GM12878 (cell line): ENCODE measurements around the gene CETP. TPM values are rescaled to one million over a fixed set of nuclear protein-coding genes. Genes with fewer than 3 reads are reported as not detected.

Experiments
- ATAC-seq: fragments of 200-7000 bp; cut with Tn5 transposase; 3 replicates; pipeline ENCODE4 v1.9.1; 2020; ENCODE audit warnings: mild to moderate bottlenecking, moderate library complexity
- BruUV-seq: library from RNA; stranded (reverse); fragments of 400-500 nt; replicated peaks from 2 replicates; lab custom pipeline; 2021; lab: Mats Ljungman, UMichigan
- CTCF ChIA-PET: fragments of 300-600 bp; sonication (Branson Sonifier 250); formaldehyde crosslinking; extraction: SDS; loops from one replicate; lab custom pipeline; 2021; ENCODE audit warnings: inconsistent platforms; lab: Yijun Ruan, JAX
- POLR2A ChIA-PET: fragments of 350-600 bp; formaldehyde crosslinking; extraction: SDS; loops from one replicate; lab custom pipeline; 2021; ENCODE audit warnings: inconsistent platforms; lab: Charles Lee
- RAD21 ChIA-PET: fragments of 300-600 bp; sonication (Branson Sonifier 250); formaldehyde crosslinking; loops from one replicate; lab custom pipeline; 2023; ENCODE audit warnings: antibody characterized with exemption; ENCODE audit not compliant: unreplicated experiment; lab: Charles Lee
- SMC1A ChIA-PET: fragments of 300-600 bp; sonication (Branson Sonifier 250); formaldehyde crosslinking; loops from one replicate; lab custom pipeline; 2023; ENCODE audit not compliant: unreplicated experiment, uncharacterized antibody; lab: Charles Lee
- DNase-seq: peaks from one replicate; pipeline ENCODE4 v3.0.0-alpha.2; 2011; ENCODE audit warnings: low read depth, low spot score
- FAIRE-seq: peaks from 3 replicates; lab custom pipeline; 2011; peaks lifted over from hg19 to GRCh38; lab: Jason Lieb, UNC
- H2AFZ ChIP-seq: 2 replicates; pipeline ENCODE4 v1.6.0; 2011; ENCODE audit warnings: low read depth, low read length, control low read depth; ENCODE audit not compliant: control insufficient read depth
- H3K27ac ChIP-seq: 2 replicates; pipeline ENCODE4 v1.5.1; 2011; ENCODE audit warnings: control low read depth; ENCODE audit not compliant: control insufficient read depth, insufficient read depth
- H3K27me3 ChIP-seq, 2 experiments: replicated peaks in 1 of 2; 2 replicates each; pipeline versions ENCODE4 v1.6.0 to v1.6.1; 2011; ENCODE audit warnings: low read length in 1 of 2; ENCODE audit not compliant: control insufficient read depth in 2 of 2, insufficient read depth in 2 of 2
- H3K36me3 ChIP-seq, 2 experiments: 2 replicates each; pipeline ENCODE4 v1.5.1; 2011; ENCODE audit warnings: low read length in 1 of 2; ENCODE audit not compliant: control insufficient read depth in 2 of 2, insufficient read depth in 2 of 2
- H3K4me1 ChIP-seq: 2 replicates; pipeline ENCODE4 v1.6.1; 2011; ENCODE audit warnings: mild to moderate bottlenecking, low read length, moderate library complexity, mixed read lengths; ENCODE audit not compliant: control insufficient read depth, insufficient read depth
- H3K4me2 ChIP-seq: 2 replicates; pipeline ENCODE4 v1.6.0; 2011; ENCODE audit warnings: control low read depth; ENCODE audit not compliant: control insufficient read depth, insufficient read depth
- H3K4me3 ChIP-seq: fragments of 200-600 bp; sonication (generic); 2 replicates; pipeline ENCODE4 v1.5.1; 2016
- H3K79me2 ChIP-seq: 2 replicates; pipeline ENCODE4 v1.6.0; 2011; ENCODE audit warnings: low read length; ENCODE audit not compliant: control insufficient read depth, insufficient read depth
- H3K9ac ChIP-seq: 2 replicates; pipeline ENCODE4 v1.8.0; 2011; ENCODE audit warnings: low read length, control low read depth, mixed read lengths; ENCODE audit not compliant: control insufficient read depth, insufficient read depth
- H3K9me3 ChIP-seq: replicated peaks from 3 replicates; pipeline ENCODE4 v1.5.1; 2011; ENCODE audit warnings: mild to moderate bottlenecking, low read length; ENCODE audit not compliant: control insufficient read depth, insufficient read depth
- H4K20me1 ChIP-seq: 2 replicates; pipeline ENCODE4 v1.6.0; 2011; ENCODE audit not compliant: control insufficient read depth, insufficient read depth
- BHLHE40 ChIP-seq, 2 experiments: fragments of 450-650 bp in 1 of 2; IDR thresholded peaks; 2 replicates each; pipeline ENCODE4 v1.6.1; 2011 to 2017; ENCODE audit warnings: low read depth in 2 of 2, borderline replicate concordance in 1 of 2, improper control_type of control experiment in 1 of 2, low read length in 1 of 2, mild to moderate bottlenecking in 1 of 2
- CHD2 ChIP-seq: IDR thresholded peaks from 2 replicates; pipeline ENCODE4 v1.6.1; 2011; ENCODE audit warnings: low read depth, low read length, improper control_type of control experiment, borderline replicate concordance
- EP300 ChIP-seq, 2 experiments: fragments of 150-350 bp in 1 of 2; IDR thresholded peaks; 2 replicates each; pipeline ENCODE4 v1.6.1; 2011 to 2012; ENCODE audit warnings: low read depth in 2 of 2, low read length in 2 of 2, borderline replicate concordance in 1 of 2, improper control_type of control experiment in 1 of 2, inconsistent platforms in 1 of 2; ENCODE audit not compliant: control insufficient read depth in 1 of 2
- HDGF ChIP-seq: fragments of 450-650 bp; IDR thresholded peaks from 2 replicates; pipeline ENCODE4 v1.6.1; 2016; ENCODE audit warnings: antibody characterized with exemption
- KDM1A ChIP-seq: fragments of 200-600 bp; sonication (generic); IDR thresholded peaks from 2 replicates; pipeline ENCODE4 v1.6.1; 2016; ENCODE audit warnings: borderline replicate concordance
- NFXL1 ChIP-seq: fragments of 450-650 bp; IDR thresholded peaks from 2 replicates; pipeline ENCODE4 v1.6.1; 2017; ENCODE audit warnings: antibody characterized with exemption, mild to moderate bottlenecking, borderline replicate concordance
- SMAD5 ChIP-seq: IDR thresholded peaks from 2 replicates; pipeline ENCODE4 v1.6.1; 2016; ENCODE audit warnings: antibody characterized with exemption, low read depth
- ZSCAN29 ChIP-seq: fragments of 450-650 bp; IDR thresholded peaks from 2 replicates; pipeline ENCODE4 v1.6.1; 2017; ENCODE audit warnings: mild to moderate bottlenecking, moderate library complexity
- WGBS: methylation state at CpG from one replicate; pipeline ENCODE4 v1.1.6; 2016; ENCODE audit warnings: low lambda C conversion rate; ENCODE audit not compliant: insufficient replicate concordance, insufficient coverage; ENCODE audit errors: missing lambda C conversion rate; 5-methylcytosine and 5-hydroxymethylcytosine counted together
- in situ Hi-C: fragments of 300-500 bp; cut with MboI; formaldehyde crosslinking; loops from 9 replicates; pipeline ENCODE4 v1.14.3; 2018; ENCODE audit warnings: mixed read lengths
- intact Hi-C: fragments of 100-400 bp; cut with micrococcal nuclease; formaldehyde crosslinking; loops from one replicate; pipeline ENCODE4 v1.14.2; 2022; ENCODE audit not compliant: unreplicated experiment
- polyA plus RNA-seq, 11 experiments: library from polyadenylated mRNA; depleted of rRNA in 4 of 11; unstranded in 6 of 11; stranded (reverse) in 5 of 11; fragments of >200 nt; fragmentation: Nextera tagmentation in 4 of 11; fragmentation: Illumina TruSeq in 1 of 11; extraction: Ambion mirVana in 4 of 11; extraction: Trizol in 1 of 11; gene quantifications; 1 replicate in 1 of 11; 2 replicates in 10 of 11; pipeline versions ENCODE4 v1.2.1 to v1.2.3, GENCODE V29; 2011 to 2016; ENCODE audit warnings: inconsistent platforms in 2 of 11, missing spikeins in 2 of 11, low read depth in 1 of 11
- total RNA-seq, 4 experiments: library from RNA; depleted of rRNA in 3 of 4; stranded (reverse); fragments of >200 nt in 3 of 4; fragmentation: Illumina TruSeq in 1 of 4; extraction: Trizol in 1 of 4; gene quantifications; 2 replicates each; pipeline versions ENCODE4 v1.2.1 to v1.2.3, GENCODE V29; 2013 to 2021
- TF ChIP-seq, protein P1 (sequence below): IDR thresholded peaks from 2 replicates; pipeline ENCODE4 v1.6.1; 2011; ENCODE audit warnings: borderline replicate concordance, low read depth, mild to moderate bottlenecking, moderate library complexity, low read length; ENCODE audit not compliant: insufficient read depth, poor library complexity, severe bottlenecking
- TF ChIP-seq, protein P2 (sequence below): fragments of 450-650 bp; IDR thresholded peaks from 2 replicates; pipeline ENCODE4 v1.6.1; 2018; ENCODE audit warnings: borderline replicate concordance, mild to moderate bottlenecking; ENCODE audit not compliant: partially characterized antibody
- TF ChIP-seq, protein P3 (sequence below): fragments of 450-650 bp; IDR thresholded peaks from 2 replicates; pipeline ENCODE4 v1.6.1; 2016; ENCODE audit warnings: mild to moderate bottlenecking, moderate library complexity, borderline replicate concordance

Gene CETP
- total and polyA plus RNA-seq, 10 of the 15 experiments (the other 5 are each of a cell fraction or from before 2014, with no cell fraction given) = 1.2 to 6.4 (median 2.1) TPM

DNA sequence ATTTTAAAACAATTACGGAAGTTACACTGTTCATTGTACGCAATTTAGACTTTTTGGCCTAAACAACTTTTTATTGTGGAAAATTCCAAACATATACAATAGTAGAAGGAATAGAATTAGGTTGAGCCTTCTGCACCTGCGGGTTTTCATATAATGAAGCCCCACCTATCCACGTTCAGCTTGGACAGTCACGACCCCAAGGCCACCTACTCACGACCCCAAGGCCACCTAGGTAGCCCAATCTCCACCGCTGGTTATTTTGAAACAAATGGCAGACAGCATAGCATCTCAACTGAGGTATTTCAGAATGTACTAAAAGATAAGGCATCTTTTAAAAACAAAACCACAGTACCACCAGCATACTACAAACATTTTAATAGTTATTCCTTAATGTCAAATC is 28.2 kb downstream of the CETP start:
- peak; percentile 6; the same call in 2 of the 3 replicates for ATAC-seq
- ChIA-PET CTCF (interaction anchor here (0.6 to 19.4 kb wide), 10 partner anchors 8 to 55 kb away, joined by 3 to 420 read pairs (median 6); partner anchors contain the start of gene CETP), SMC1A (interaction anchor here (2.4 to 31.6 kb wide), 5 partner anchors 9 to 55 kb away, joined by 12 to 604 read pairs (median 111); partner anchors contain the start of gene CETP), RAD21 (interaction anchor here (1.2 to 22.4 kb wide), 7 partner anchors 9 to 130 kb away, joined by 3 to 473 read pairs (median 35); partner anchors contain the start of gene CETP), POLR2A (interaction anchor here (1.2 to 15.9 kb wide), 8 partner anchors 6 to 56 kb away, joined by 4 to 343 read pairs (median 48); no protein-coding TSS in a partner anchor)
- BruUV-seq = no TSS peak
- H3K9ac ChIP-seq = peak overlapping the region; percentile 88
- H3K27ac ChIP-seq = peak overlapping the region; percentile 88
- no peaks in the 10 kb centered on the region for H3K9me3 ChIP-seq
- intact Hi-C loops = loop anchor here (1.0 kb wide), 2 partner anchors 9 to 19 kb away; no protein-coding TSS in a partner anchor
- peaks cover 32% of the 10 kb centered on the region for H3K4me1 ChIP-seq
- no peaks in the 10 kb centered on the region for H3K27me3 ChIP-seq
- no peaks in the 10 kb centered on the region for H4K20me1 ChIP-seq
- WGBS = 0% methylated on average over 7 of the region's 7 CpGs
- peak overlapping the region; percentile 79 for H3K4me3 ChIP-seq
- H3K36me3 ChIP-seq = no peaks in the 10 kb centered on the region; a peak in 1 of 4 replicates
- peak overlapping the region; percentile 83 for H2AFZ ChIP-seq
- H3K4me2 ChIP-seq = peak overlapping the region; percentile 92
- no peak for DNase-seq
- H3K79me2 ChIP-seq = peaks cover 76% of the 10 kb centered on the region
- FAIRE-seq = no peak
- in situ Hi-C loops = no loop called here
- TF ChIP-seq KDM1A (no peak), NFXL1 (no peak), BHLHE40 (IDR thresholded peaks at IDR 0.05; ENCODE audit: borderline replicate concordance in 1 of 2, low read depth in 2 of 2, low read length in 1 of 2) (no peak), CHD2 (no peak), ZSCAN29 (peak; percentile 8; the same call in 1 of the 2 replicates), HDGF (no peak), SMAD5 (no peak), EP300 (IDR thresholded peaks at IDR 0.05; ENCODE audit: borderline replicate concordance in 1 of 2, control insufficient read depth in 1 of 2, low read depth in 2 of 2, low read length in 2 of 2) (no peak)
- TF ChIP-seq, protein P1, sequence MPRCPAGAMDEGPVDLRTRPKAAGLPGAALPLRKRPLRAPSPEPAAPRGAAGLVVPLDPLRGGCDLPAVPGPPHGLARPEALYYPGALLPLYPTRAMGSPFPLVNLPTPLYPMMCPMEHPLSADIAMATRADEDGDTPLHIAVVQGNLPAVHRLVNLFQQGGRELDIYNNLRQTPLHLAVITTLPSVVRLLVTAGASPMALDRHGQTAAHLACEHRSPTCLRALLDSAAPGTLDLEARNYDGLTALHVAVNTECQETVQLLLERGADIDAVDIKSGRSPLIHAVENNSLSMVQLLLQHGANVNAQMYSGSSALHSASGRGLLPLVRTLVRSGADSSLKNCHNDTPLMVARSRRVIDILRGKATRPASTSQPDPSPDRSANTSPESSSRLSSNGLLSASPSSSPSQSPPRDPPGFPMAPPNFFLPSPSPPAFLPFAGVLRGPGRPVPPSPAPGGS = no peak
- TF ChIP-seq, protein P2, sequence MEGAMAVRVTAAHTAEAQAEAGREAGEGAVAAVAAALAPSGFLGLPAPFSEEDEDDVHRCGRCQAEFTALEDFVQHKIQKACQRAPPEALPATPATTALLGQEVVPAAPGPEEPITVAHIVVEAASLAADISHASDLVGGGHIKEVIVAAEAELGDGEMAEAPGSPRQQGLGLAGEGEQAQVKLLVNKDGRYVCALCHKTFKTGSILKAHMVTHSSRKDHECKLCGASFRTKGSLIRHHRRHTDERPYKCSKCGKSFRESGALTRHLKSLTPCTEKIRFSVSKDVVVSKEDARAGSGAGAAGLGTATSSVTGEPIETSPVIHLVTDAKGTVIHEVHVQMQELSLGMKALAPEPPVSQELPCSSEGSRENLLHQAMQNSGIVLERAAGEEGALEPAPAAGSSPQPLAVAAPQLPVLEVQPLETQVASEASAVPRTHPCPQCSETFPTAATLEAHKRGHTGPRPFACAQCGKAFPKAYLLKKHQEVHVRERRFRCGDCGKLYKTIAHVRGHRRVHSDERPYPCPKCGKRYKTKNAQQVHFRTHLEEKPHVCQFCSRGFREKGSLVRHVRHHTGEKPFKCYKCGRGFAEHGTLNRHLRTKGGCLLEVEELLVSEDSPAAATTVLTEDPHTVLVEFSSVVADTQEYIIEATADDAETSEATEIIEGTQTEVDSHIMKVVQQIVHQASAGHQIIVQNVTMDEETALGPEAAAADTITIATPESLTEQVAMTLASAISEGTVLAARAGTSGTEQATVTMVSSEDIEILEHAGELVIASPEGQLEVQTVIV = no peak
- TF ChIP-seq, protein P3, sequence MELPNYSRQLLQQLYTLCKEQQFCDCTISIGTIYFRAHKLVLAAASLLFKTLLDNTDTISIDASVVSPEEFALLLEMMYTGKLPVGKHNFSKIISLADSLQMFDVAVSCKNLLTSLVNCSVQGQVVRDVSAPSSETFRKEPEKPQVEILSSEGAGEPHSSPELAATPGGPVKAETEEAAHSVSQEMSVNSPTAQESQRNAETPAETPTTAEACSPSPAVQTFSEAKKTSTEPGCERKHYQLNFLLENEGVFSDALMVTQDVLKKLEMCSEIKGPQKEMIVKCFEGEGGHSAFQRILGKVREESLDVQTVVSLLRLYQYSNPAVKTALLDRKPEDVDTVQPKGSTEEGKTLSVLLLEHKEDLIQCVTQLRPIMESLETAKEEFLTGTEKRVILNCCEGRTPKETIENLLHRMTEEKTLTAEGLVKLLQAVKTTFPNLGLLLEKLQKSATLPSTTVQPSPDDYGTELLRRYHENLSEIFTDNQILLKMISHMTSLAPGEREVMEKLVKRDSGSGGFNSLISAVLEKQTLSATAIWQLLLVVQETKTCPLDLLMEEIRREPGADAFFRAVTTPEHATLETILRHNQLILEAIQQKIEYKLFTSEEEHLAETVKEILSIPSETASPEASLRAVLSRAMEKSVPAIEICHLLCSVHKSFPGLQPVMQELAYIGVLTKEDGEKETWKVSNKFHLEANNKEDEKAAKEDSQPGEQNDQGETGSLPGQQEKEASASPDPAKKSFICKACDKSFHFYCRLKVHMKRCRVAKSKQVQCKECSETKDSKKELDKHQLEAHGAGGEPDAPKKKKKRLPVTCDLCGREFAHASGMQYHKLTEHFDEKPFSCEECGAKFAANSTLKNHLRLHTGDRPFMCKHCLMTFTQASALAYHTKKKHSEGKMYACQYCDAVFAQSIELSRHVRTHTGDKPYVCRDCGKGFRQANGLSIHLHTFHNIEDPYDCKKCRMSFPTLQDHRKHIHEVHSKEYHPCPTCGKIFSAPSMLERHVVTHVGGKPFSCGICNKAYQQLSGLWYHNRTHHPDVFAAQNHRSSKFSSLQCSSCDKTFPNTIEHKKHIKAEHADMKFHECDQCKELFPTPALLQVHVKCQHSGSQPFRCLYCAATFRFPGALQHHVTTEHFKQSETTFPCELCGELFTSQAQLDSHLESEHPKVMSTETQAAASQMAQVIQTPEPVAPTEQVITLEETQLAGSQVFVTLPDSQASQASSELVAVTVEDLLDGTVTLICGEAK = no peak
